GM23338 (cell line): ENCODE measurements around the gene NLGN1. TPM values are rescaled to one million over a fixed set of nuclear protein-coding genes. Genes with fewer than 3 reads are reported as not detected.
"Not testable (repeated sequence)": the region's sequence is repeated elsewhere in the genome, so short reads cannot be mapped to it uniquely, and the experiment has no call there.

Source experiments
- ATAC-seq: fragments of 200-7000 bp; cut with Tn5 transposase; 3 replicates; pipeline ENCODE4 v1.9.1; 2020
- DNase-seq: peaks from one replicate; pipeline ENCODE4 v3.0.0-alpha.2; 2015; ENCODE audit warnings: low spot score
- H2AFZ ChIP-seq: fragments of 200-600 bp; sonication (generic); 2 replicates; pipeline ENCODE4 v1.8.0; 2016; ENCODE audit warnings: antibody characterized with exemption, mild to moderate bottlenecking, moderate library complexity
- H3F3A ChIP-seq: fragments of 200-600 bp; sonication (generic); replicated peaks from 2 replicates; pipeline ENCODE4 v1.8.0; 2017; ENCODE audit warnings: antibody characterized with exemption, mixed run types, low read depth
- H3K27ac ChIP-seq: fragments of 200-600 bp; sonication (generic); 2 replicates; pipeline ENCODE4 v1.6.1; 2016; ENCODE audit warnings: low read depth
- H3K27me3 ChIP-seq: fragments of 200-600 bp; sonication (generic); 2 replicates; pipeline ENCODE4 v1.8.0; 2016; ENCODE audit warnings: mild to moderate bottlenecking, mixed run types, moderate library complexity; ENCODE audit not compliant: insufficient read depth
- H3K36me3 ChIP-seq: fragments of 200-600 bp; sonication (generic); 2 replicates; pipeline ENCODE4 v1.8.0; 2016; ENCODE audit warnings: mild to moderate bottlenecking; ENCODE audit not compliant: insufficient read depth
- H3K4me1 ChIP-seq: fragments of 200-600 bp; sonication (generic); 2 replicates; pipeline ENCODE4 v1.8.0; 2016; ENCODE audit warnings: mild to moderate bottlenecking, moderate library complexity; ENCODE audit not compliant: insufficient read depth
- H3K4me2 ChIP-seq: fragments of 200-600 bp; sonication (generic); 2 replicates; pipeline ENCODE4 v1.7.1; 2017; ENCODE audit warnings: mixed run types
- H3K4me3 ChIP-seq: fragments of 200-600 bp; sonication (generic); 2 replicates; pipeline ENCODE4 v1.6.1; 2016; ENCODE audit warnings: mixed run types
- H3K79me2 ChIP-seq: fragments of 200-600 bp; sonication (generic); replicated peaks from 2 replicates; pipeline ENCODE4 v1.8.0; 2017; ENCODE audit warnings: mild to moderate bottlenecking; ENCODE audit not compliant: insufficient read depth
- H3K9me2 ChIP-seq: fragments of 200-600 bp; sonication (generic); 2 replicates; pipeline ENCODE4 v1.8.0; 2017; ENCODE audit not compliant: insufficient read depth
- H4K20me1 ChIP-seq: fragments of 200-600 bp; sonication (generic); replicated peaks from 2 replicates; pipeline ENCODE4 v1.8.0; 2017; ENCODE audit warnings: mild to moderate bottlenecking; ENCODE audit not compliant: insufficient read depth
- H3K27ac Mint-ChIP-seq: 2 replicates; pipeline ENCODE4 v1.8.0; 2020; ENCODE audit warnings: inconsistent platforms, mild to moderate bottlenecking, moderate library complexity, mixed read lengths
- H3K27me3 Mint-ChIP-seq: 3 replicates; pipeline ENCODE4 v1.8.0; 2022; ENCODE audit warnings: low read depth, mild to moderate bottlenecking, moderate library complexity, mixed read lengths, inconsistent platforms; ENCODE audit not compliant: insufficient read depth, poor library complexity
- H3K36me3 Mint-ChIP-seq: 3 replicates; pipeline ENCODE4 v1.8.0; 2021; ENCODE audit warnings: low read depth, mild to moderate bottlenecking, inconsistent platforms, moderate library complexity, mixed read lengths
- H3K4me1 Mint-ChIP-seq: 3 replicates; pipeline ENCODE4 v1.8.0; 2020; ENCODE audit warnings: mild to moderate bottlenecking, inconsistent platforms, mixed read lengths
- H3K4me3 Mint-ChIP-seq: 3 replicates; pipeline ENCODE4 v1.8.0; 2021; ENCODE audit warnings: moderate library complexity, mild to moderate bottlenecking, inconsistent platforms, mixed read lengths
- H3K9me3 Mint-ChIP-seq: 3 replicates; pipeline ENCODE4 v1.8.0; 2020; ENCODE audit warnings: moderate library complexity, mild to moderate bottlenecking, inconsistent platforms, mixed read lengths
- CREB1 ChIP-seq: fragments of 250-450 bp; sonication (Bioruptor Pico); IDR thresholded peaks from 2 replicates; pipeline ENCODE4 v1.5.0; 2020; ENCODE audit warnings: low read depth, mild to moderate bottlenecking, moderate library complexity
- CTCF ChIP-seq, 2 experiments: fragments of 200-600 bp in 1 of 2; sonication (generic) in 1 of 2; conservative IDR thresholded peaks; 2 replicates each; pipeline versions ENCODE4 v1.5.1 to v1.6.1; 2016 to 2017; ENCODE audit warnings: antibody characterized with exemption in 2 of 2, low read depth in 2 of 2, mild to moderate bottlenecking in 2 of 2, moderate library complexity in 1 of 2
- ETS1 ChIP-seq: IDR thresholded peaks from 2 replicates; pipeline ENCODE4 v1.6.1; 2016; ENCODE audit warnings: antibody characterized with exemption
- EZH2phosphoT487 ChIP-seq: fragments of 200-600 bp; sonication (generic); IDR thresholded peaks from one replicate; pipeline ENCODE4 v1.8.1; 2018; ENCODE audit warnings: antibody characterized with exemption; ENCODE audit not compliant: unreplicated experiment
- NANOG ChIP-seq: IDR thresholded peaks from 2 replicates; pipeline ENCODE4 v1.6.1; 2016; ENCODE audit warnings: antibody characterized with exemption, borderline replicate concordance
- POLR2AphosphoS5 ChIP-seq: IDR thresholded peaks from 2 replicates; pipeline ENCODE4 v1.6.1; 2016; ENCODE audit warnings: antibody characterized with exemption, low read depth
- STAT1 ChIP-seq: IDR thresholded peaks from one replicate; pipeline ENCODE4 v1.6.1; 2016; ENCODE audit warnings: antibody characterized with exemption; ENCODE audit not compliant: unreplicated experiment
- ZNF331 ChIP-seq: fragments of 250-450 bp; sonication (Bioruptor Pico); IDR thresholded peaks from 2 replicates; pipeline ENCODE4 v1.5.0; 2020; ENCODE audit warnings: low read depth, mild to moderate bottlenecking, moderate library complexity
- polyA plus RNA-seq: library from polyadenylated mRNA; unstranded; fragments of >200 nt; fragmentation: Nextera tagmentation; extraction: Ambion mirVana; gene quantifications from 2 replicates; pipeline ENCODE4 v1.2.1, GENCODE V29; 2016
- total RNA-seq: library from RNA; depleted of rRNA; stranded (reverse); fragments of >200 nt; shearing (Covaris generic); gene quantifications from 2 replicates; pipeline ENCODE4 v1.2.3, GENCODE V29; 2014
- TF ChIP-seq, protein P1 (sequence below): fragments of 250-450 bp; sonication (Bioruptor Pico); IDR thresholded peaks from 2 replicates; pipeline ENCODE4 v1.5.0; 2020; ENCODE audit warnings: mild to moderate bottlenecking, moderate library complexity
- TF ChIP-seq, protein P2 (sequence below): IDR thresholded peaks from one replicate; pipeline ENCODE4 v1.6.1; 2018; ENCODE audit warnings: antibody characterized with exemption; ENCODE audit not compliant: unreplicated experiment

The NLGN1 gene
- total and polyA plus RNA-seq, 2 experiments from 2014 or later, result 6.5 to 18.6 TPM

- Mint-ChIP-seq H3K36me3 (peaks cover 38% of the 10 kb centered on the region), H3K9me3 (peaks cover 40% of the 10 kb centered on the region)
- H4K20me1 ChIP-seq, H2AFZ ChIP-seq, H3K36me3 ChIP-seq, H3K27me3 ChIP-seq, H3K4me2 ChIP-seq, H3F3A ChIP-seq, ATAC-seq, DNase-seq, H3K4me3 ChIP-seq, H3K9me2 ChIP-seq, H3K27ac ChIP-seq, H3K4me3 Mint-ChIP-seq, H3K27ac Mint-ChIP-seq, H3K27me3 Mint-ChIP-seq, H3K4me1 ChIP-seq, H3K4me1 Mint-ChIP-seq, H3K79me2 ChIP-seq: not testable (repeated sequence)
These were observed 54.0 kb downstream of the NLGN1 start for GRCh38 chr3:173451561-173451960.

DNA sequence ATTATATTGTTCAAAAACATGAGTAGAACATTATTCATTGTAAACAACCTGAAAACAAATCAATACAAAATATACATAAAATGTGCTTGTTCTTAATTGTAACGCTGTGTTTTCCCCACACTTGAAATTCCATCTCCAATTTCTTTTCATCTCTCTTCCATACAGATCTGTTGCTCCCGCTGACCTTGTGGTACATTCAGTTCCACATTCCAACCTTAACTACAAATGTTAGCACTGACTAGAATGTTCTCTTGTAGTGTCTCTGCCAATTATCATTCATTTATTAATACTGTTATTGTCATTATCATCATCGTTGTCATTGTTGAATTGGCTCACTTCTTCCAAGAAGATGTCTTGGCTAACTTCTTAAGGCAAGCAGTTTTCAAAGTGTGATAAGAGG lies 65.7 kb downstream of the NLGN1 start:
- Mint-ChIP-seq H3K4me1 (peaks cover 13% of the 10 kb centered on the region), H3K27ac (no peak overlapping the region)
- no peak overlapping the region for H3K27ac ChIP-seq
- no peak for TF ChIP-seq ETS1
- TF ChIP-seq, protein P1, sequence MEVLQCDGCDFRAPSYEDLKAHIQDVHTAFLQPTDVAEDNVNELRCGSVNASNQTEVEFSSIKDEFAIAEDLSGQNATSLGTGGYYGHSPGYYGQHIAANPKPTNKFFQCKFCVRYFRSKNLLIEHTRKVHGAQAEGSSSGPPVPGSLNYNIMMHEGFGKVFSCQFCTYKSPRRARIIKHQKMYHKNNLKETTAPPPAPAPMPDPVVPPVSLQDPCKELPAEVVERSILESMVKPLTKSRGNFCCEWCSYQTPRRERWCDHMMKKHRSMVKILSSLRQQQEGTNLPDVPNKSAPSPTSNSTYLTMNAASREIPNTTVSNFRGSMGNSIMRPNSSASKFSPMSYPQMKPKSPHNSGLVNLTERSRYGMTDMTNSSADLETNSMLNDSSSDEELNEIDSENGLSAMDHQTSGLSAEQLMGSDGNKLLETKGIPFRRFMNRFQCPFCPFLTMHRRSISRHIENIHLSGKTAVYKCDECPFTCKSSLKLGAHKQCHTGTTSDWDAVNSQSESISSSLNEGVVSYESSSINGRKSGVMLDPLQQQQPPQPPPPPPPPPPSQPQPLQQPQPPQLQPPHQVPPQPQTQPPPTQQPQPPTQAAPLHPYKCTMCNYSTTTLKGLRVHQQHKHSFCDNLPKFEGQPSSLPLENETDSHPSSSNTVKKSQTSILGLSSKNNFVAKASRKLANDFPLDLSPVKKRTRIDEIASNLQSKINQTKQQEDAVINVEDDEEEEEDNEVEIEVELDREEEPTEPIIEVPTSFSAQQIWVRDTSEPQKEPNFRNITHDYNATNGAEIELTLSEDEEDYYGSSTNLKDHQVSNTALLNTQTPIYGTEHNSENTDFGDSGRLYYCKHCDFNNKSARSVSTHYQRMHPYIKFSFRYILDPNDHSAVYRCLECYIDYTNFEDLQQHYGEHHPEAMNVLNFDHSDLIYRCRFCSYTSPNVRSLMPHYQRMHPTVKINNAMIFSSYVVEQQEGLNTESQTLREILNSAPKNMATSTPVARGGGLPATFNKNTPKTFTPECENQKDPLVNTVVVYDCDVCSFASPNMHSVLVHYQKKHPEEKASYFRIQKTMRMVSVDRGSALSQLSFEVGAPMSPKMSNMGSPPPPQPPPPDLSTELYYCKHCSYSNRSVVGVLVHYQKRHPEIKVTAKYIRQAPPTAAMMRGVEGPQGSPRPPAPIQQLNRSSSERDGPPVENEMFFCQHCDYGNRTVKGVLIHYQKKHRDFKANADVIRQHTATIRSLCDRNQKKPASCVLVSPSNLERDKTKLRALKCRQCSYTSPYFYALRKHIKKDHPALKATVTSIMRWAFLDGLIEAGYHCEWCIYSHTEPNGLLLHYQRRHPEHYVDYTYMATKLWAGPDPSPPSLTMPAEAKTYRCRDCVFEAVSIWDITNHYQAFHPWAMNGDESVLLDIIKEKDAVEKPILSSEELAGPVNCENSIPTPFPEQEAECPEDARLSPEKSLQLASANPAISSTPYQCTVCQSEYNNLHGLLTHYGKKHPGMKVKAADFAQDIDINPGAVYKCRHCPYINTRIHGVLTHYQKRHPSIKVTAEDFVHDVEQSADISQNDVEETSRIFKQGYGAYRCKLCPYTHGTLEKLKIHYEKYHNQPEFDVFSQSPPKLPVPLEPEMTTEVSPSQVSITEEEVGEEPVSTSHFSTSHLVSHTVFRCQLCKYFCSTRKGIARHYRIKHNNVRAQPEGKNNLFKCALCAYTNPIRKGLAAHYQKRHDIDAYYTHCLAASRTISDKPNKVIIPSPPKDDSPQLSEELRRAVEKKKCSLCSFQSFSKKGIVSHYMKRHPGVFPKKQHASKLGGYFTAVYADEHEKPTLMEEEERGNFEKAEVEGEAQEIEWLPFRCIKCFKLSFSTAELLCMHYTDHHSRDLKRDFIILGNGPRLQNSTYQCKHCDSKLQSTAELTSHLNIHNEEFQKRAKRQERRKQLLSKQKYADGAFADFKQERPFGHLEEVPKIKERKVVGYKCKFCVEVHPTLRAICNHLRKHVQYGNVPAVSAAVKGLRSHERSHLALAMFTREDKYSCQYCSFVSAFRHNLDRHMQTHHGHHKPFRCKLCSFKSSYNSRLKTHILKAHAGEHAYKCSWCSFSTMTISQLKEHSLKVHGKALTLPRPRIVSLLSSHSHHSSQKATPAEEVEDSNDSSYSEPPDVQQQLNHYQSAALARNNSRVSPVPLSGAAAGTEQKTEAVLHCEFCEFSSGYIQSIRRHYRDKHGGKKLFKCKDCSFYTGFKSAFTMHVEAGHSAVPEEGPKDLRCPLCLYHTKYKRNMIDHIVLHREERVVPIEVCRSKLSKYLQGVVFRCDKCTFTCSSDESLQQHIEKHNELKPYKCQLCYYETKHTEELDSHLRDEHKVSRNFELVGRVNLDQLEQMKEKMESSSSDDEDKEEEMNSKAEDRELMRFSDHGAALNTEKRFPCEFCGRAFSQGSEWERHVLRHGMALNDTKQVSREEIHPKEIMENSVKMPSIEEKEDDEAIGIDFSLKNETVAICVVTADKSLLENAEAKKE (CRISPR knock-in tag), result no peak
- no peak for TF ChIP-seq STAT1
- no peak for TF ChIP-seq POLR2AphosphoS5
- no peak for TF ChIP-seq CREB1
- no peak for TF ChIP-seq ZNF331 (CRISPR knock-in tag)
- no peak for TF ChIP-seq EZH2phosphoT487
- TF ChIP-seq, protein P2, sequence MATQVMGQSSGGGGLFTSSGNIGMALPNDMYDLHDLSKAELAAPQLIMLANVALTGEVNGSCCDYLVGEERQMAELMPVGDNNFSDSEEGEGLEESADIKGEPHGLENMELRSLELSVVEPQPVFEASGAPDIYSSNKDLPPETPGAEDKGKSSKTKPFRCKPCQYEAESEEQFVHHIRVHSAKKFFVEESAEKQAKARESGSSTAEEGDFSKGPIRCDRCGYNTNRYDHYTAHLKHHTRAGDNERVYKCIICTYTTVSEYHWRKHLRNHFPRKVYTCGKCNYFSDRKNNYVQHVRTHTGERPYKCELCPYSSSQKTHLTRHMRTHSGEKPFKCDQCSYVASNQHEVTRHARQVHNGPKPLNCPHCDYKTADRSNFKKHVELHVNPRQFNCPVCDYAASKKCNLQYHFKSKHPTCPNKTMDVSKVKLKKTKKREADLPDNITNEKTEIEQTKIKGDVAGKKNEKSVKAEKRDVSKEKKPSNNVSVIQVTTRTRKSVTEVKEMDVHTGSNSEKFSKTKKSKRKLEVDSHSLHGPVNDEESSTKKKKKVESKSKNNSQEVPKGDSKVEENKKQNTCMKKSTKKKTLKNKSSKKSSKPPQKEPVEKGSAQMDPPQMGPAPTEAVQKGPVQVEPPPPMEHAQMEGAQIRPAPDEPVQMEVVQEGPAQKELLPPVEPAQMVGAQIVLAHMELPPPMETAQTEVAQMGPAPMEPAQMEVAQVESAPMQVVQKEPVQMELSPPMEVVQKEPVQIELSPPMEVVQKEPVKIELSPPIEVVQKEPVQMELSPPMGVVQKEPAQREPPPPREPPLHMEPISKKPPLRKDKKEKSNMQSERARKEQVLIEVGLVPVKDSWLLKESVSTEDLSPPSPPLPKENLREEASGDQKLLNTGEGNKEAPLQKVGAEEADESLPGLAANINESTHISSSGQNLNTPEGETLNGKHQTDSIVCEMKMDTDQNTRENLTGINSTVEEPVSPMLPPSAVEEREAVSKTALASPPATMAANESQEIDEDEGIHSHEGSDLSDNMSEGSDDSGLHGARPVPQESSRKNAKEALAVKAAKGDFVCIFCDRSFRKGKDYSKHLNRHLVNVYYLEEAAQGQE, result no peak
- TF ChIP-seq NANOG, result no peak
- TF ChIP-seq CTCF (conservative IDR thresholded peaks at IDR 0.05; ENCODE audit: low read depth in 2 of 2), result no peak

More for the DNA sequence above, 65.7 kb downstream of the NLGN1 start:
- Histone ChIP-seq H3K4me3 (no peak overlapping the region), H3K9me2 (no peaks in the 10 kb centered on the region), H3K79me2 (no peaks in the 10 kb centered on the region), H2AFZ (no peak overlapping the region), H3K36me3 (no peaks in the 10 kb centered on the region), H3F3A (no peaks in the 10 kb centered on the region), H3K27me3 (no peaks in the 10 kb centered on the region), H3K4me2 (no peak overlapping the region), H3K4me1 (peaks cover 2% of the 10 kb centered on the region; the same call in 1 of the 2 replicates), H4K20me1 (no peaks in the 10 kb centered on the region)
- no peak for DNase-seq
- Mint-ChIP-seq H3K4me3 (no peak overlapping the region), H3K27me3 (no peaks in the 10 kb centered on the region), H3K9me3 (no peaks in the 10 kb centered on the region), H3K36me3 (no peaks in the 10 kb centered on the region)
- ATAC-seq, result no peak
